Effector memory CD4-positive, alpha-beta T cell (primary cell): ENCODE data around the gene NAA16.

Source experiments
- DNase-seq, 3 donors: peaks; one replicate each; pipeline ENCODE4 v3.0.0-alpha.2; 2020
- H3K27ac ChIP-seq: 2 replicates; pipeline ENCODE4 v1.7.0; 2013; ENCODE audit warnings: mild to moderate bottlenecking, low read length, moderate library complexity; ENCODE audit not compliant: insufficient read depth, poor library complexity, severe bottlenecking
- H3K27me3 ChIP-seq: replicated peaks from 2 replicates; pipeline ENCODE4 v1.7.0; 2013; ENCODE audit warnings: mild to moderate bottlenecking, low read length; ENCODE audit not compliant: insufficient read depth, control insufficient read depth, poor library complexity, severe bottlenecking
- H3K36me3 ChIP-seq: 2 replicates; pipeline ENCODE4 v1.7.0; 2013; ENCODE audit warnings: mild to moderate bottlenecking, low read length, moderate library complexity; ENCODE audit not compliant: control insufficient read depth, insufficient read depth
- H3K4me1 ChIP-seq: 2 replicates; pipeline ENCODE4 v1.7.0; 2013; ENCODE audit warnings: low read length, mild to moderate bottlenecking; ENCODE audit not compliant: control insufficient read depth, insufficient read depth, poor library complexity, severe bottlenecking
- H3K4me3 ChIP-seq: 2 replicates; pipeline ENCODE4 v1.7.0; 2013; ENCODE audit warnings: low read length, low read depth, mild to moderate bottlenecking; ENCODE audit not compliant: insufficient read depth, poor library complexity, severe bottlenecking
- H3K9me3 ChIP-seq: 2 replicates; pipeline ENCODE4 v1.7.0; 2013; ENCODE audit warnings: mild to moderate bottlenecking, low read length, moderate library complexity; ENCODE audit not compliant: control insufficient read depth

Gene NAA16

GRCh38 chr13:41382431-41382830 is 71.4 kb downstream of the NAA16 start:
- H3K4me1 ChIP-seq, result no peaks in the 10 kb centered on the region
- no peaks in the 10 kb centered on the region for H3K36me3 ChIP-seq
- no peak for DNase-seq
- H3K9me3 ChIP-seq, result no peaks in the 10 kb centered on the region
- no peak overlapping the region for H3K27ac ChIP-seq
- H3K4me3 ChIP-seq, result no peak overlapping the region
- no peaks in the 10 kb centered on the region for H3K27me3 ChIP-seq

- no peaks in the 10 kb centered on the region for H3K27me3 ChIP-seq
- no peak overlapping the region for H3K4me3 ChIP-seq
- H3K9me3 ChIP-seq, result no peaks in the 10 kb centered on the region
- H3K36me3 ChIP-seq, result no peaks in the 10 kb centered on the region
- no peak overlapping the region for H3K27ac ChIP-seq
- no peaks in the 10 kb centered on the region for H3K4me1 ChIP-seq
- DNase-seq, result no peak
These were observed 72.3 kb downstream of the NAA16 start for GRCh38 chr13:41383386-41383785.

GRCh38 chr13:41384749-41385503 is 73.9 kb downstream of the NAA16 start:
- no peaks in the 10 kb centered on the region for H3K9me3 ChIP-seq
- DNase-seq, result no peak
- no peak overlapping the region for H3K27ac ChIP-seq
- H3K36me3 ChIP-seq, result no peaks in the 10 kb centered on the region
- H3K27me3 ChIP-seq, result no peaks in the 10 kb centered on the region
- no peak overlapping the region for H3K4me3 ChIP-seq
- H3K4me1 ChIP-seq, result no peaks in the 10 kb centered on the region

GRCh38 chr13:41386211-41386610 is 75.1 kb downstream of the NAA16 start:
- Histone ChIP-seq H3K36me3 (no peaks in the 10 kb centered on the region), H3K27me3 (no peaks in the 10 kb centered on the region), H3K4me1 (no peaks in the 10 kb centered on the region), H3K27ac (no peak overlapping the region), H3K4me3 (no peak overlapping the region), H3K9me3 (no peaks in the 10 kb centered on the region)
- DNase-seq, result no peak

- DNase-seq, result no peak
- Histone ChIP-seq H3K9me3 (no peaks in the 10 kb centered on the region), H3K27me3 (no peaks in the 10 kb centered on the region), H3K4me1 (no peaks in the 10 kb centered on the region), H3K36me3 (no peaks in the 10 kb centered on the region), H3K27ac (no peak overlapping the region), H3K4me3 (no peak overlapping the region)
These were observed 76.5 kb downstream of the NAA16 start for GRCh38 chr13:41387576-41387975.

- no peak for DNase-seq
- no peaks in the 10 kb centered on the region for H3K27me3 ChIP-seq
- H3K36me3 ChIP-seq, result no peaks in the 10 kb centered on the region
- H3K9me3 ChIP-seq, result no peaks in the 10 kb centered on the region
- H3K27ac ChIP-seq, result no peak overlapping the region
- H3K4me1 ChIP-seq, result no peaks in the 10 kb centered on the region
- no peak overlapping the region for H3K4me3 ChIP-seq
These were observed 77.2 kb downstream of the NAA16 start for GRCh38 chr13:41388143-41388881.

- Histone ChIP-seq H3K36me3 (no peaks in the 10 kb centered on the region), H3K4me1 (no peaks in the 10 kb centered on the region), H3K4me3 (no peak overlapping the region), H3K27me3 (no peaks in the 10 kb centered on the region), H3K9me3 (no peaks in the 10 kb centered on the region), H3K27ac (no peak overlapping the region)
- DNase-seq, result no peak
These were observed 78.5 kb downstream of the NAA16 start for GRCh38 chr13:41389580-41389979.

- Histone ChIP-seq H3K27me3 (no peaks in the 10 kb centered on the region), H3K9me3 (no peaks in the 10 kb centered on the region), H3K4me3 (no peak overlapping the region), H3K4me1 (no peaks in the 10 kb centered on the region), H3K27ac (no peak overlapping the region), H3K36me3 (no peaks in the 10 kb centered on the region)
- DNase-seq, result no peak
These were observed 83.1 kb downstream of the NAA16 start for GRCh38 chr13:41394166-41394565.

- Histone ChIP-seq H3K4me3 (no peak overlapping the region), H3K36me3 (no peaks in the 10 kb centered on the region), H3K9me3 (no peaks in the 10 kb centered on the region), H3K4me1 (no peaks in the 10 kb centered on the region), H3K27ac (no peak overlapping the region), H3K27me3 (no peaks in the 10 kb centered on the region)
- no peak for DNase-seq
These were observed 87.6 kb downstream of the NAA16 start for GRCh38 chr13:41398494-41399170.

- Histone ChIP-seq H3K27ac (no peak overlapping the region), H3K4me1 (no peaks in the 10 kb centered on the region), H3K9me3 (no peaks in the 10 kb centered on the region), H3K27me3 (no peaks in the 10 kb centered on the region), H3K4me3 (no peak overlapping the region), H3K36me3 (no peaks in the 10 kb centered on the region)
- no peak for DNase-seq
These were observed 90.3 kb downstream of the NAA16 start for GRCh38 chr13:41401366-41401765.
